NCI-H2171 (cell line): ENCODE data around the gene ZSWIM7.
A peak's percentile ranks its signal among the peaks of the same experiment; 100 is the strongest.

Experiments
- DNase-seq: peaks from one replicate; lab custom pipeline; 2025; lab: John Stamatoyannopoulos, UW

The ZSWIM7 gene

GRCh38 chr17:15999141-15999973 is at the start of gene ZSWIM7, which contains the start of gene TTC19:
Gene ZSWIM7 (minus strand): TSS chr17:15999704. CDS start chr17:15999594, 110 bp downstream.
Gene TTC19 (plus strand): TSS chr17:15999824. CDS start chr17:15999849, 25 bp downstream.
- peak; percentile 94 for DNase-seq

- DNase-seq: no peak
Measured at GRCh38 chr17:16048811-16049449, 49.4 kb upstream of the ZSWIM7 start.

- DNase-seq: no peak
Measured at GRCh38 chr17:16046966-16047365, 47.5 kb upstream of the ZSWIM7 start.

- DNase-seq: no peak
Measured at GRCh38 chr17:16044487-16044886, 45.0 kb upstream of the ZSWIM7 start.

- no peak for DNase-seq
Measured at GRCh38 chr17:16040710-16041251, 41.3 kb upstream of the ZSWIM7 start.

- DNase-seq: no peak
Measured at GRCh38 chr17:16037636-16038035, 38.1 kb upstream of the ZSWIM7 start.

GRCh38 chr17:16036261-16036660 is 36.8 kb upstream of the ZSWIM7 start:
- DNase-seq: no peak

- no peak for DNase-seq
Measured at GRCh38 chr17:16033729-16034349, 34.3 kb upstream of the ZSWIM7 start.

- no peak for DNase-seq
Measured at GRCh38 chr17:16027708-16028584, 28.4 kb upstream of the ZSWIM7 start.

- no peak for DNase-seq
Measured at GRCh38 chr17:16026895-16027294, 27.4 kb upstream of the ZSWIM7 start.

- DNase-seq: no peak
Measured at GRCh38 chr17:16025202-16025601, 25.7 kb upstream of the ZSWIM7 start.

GRCh38 chr17:16023881-16024280 is 24.4 kb upstream of the ZSWIM7 start:
- DNase-seq: no peak

GRCh38 chr17:16019347-16019746 is 19.8 kb upstream of the ZSWIM7 start:
- no peak for DNase-seq

- DNase-seq: no peak
Measured at GRCh38 chr17:16013943-16014407, 14.5 kb upstream of the ZSWIM7 start.

- no peak for DNase-seq
Measured at GRCh38 chr17:16007439-16007838, 7.9 kb upstream of the ZSWIM7 start.

- DNase-seq: no peak
Measured at GRCh38 chr17:16005636-16006035, 6.1 kb upstream of the ZSWIM7 start.

GRCh38 chr17:16003841-16004240 is 4.3 kb upstream of the ZSWIM7 start:
- no peak for DNase-seq

GRCh38 chr17:16002708-16003260 is 3.3 kb upstream of the ZSWIM7 start:
- DNase-seq: no peak

- no peak for DNase-seq
Measured at GRCh38 chr17:16001226-16001897, 1.9 kb upstream of the ZSWIM7 start.

GRCh38 chr17:15999974-16000827 is 697 bp upstream of the ZSWIM7 start:
- DNase-seq: peak; percentile 56
